ENCODE data around the gene EGFR.

EGFR gene

GRCh38 chr7:55171157-55171556 lies 152.3 kb downstream of the EGFR start:
- H3K9ac ChIP-seq (ENCODE audit: low read length), result no peak overlapping the region
- H3K4me1 ChIP-seq (ENCODE audit: control insufficient read depth, insufficient read depth, low read length), result no peaks in the 10 kb centered on the region
- no peaks in the 10 kb centered on the region for H3K27me3 ChIP-seq (ENCODE audit: control insufficient read depth, insufficient read depth, low read length)
- no peaks in the 10 kb centered on the region for H3K9me3 ChIP-seq (ENCODE audit: control insufficient read depth, low read length)
- H3K36me3 ChIP-seq (ENCODE audit: control insufficient read depth, insufficient read depth, low read length), result no peaks in the 10 kb centered on the region
- no peak overlapping the region for H3K4me3 ChIP-seq (ENCODE audit: low read length)

DNA sequence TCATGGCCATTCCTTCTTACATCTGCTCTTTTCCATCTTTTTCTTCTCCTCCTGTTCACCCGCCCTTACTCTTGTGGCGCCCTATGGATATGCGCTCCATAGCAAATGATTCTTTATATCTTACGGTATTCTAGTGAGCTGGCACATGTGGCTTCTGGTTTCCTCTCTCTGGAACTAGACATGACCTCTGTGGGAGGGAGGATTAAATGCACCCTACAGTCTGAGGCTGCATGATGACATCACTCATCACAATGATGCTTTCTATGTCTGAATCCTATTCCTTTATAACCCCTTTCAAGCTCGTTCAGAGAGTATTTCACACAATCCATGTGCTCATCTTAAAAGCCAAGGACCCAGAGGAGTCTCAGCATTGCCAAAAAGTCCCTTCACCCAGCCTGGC lies 153.3 kb downstream of the EGFR start:
- Histone ChIP-seq H3K4me1 (ENCODE audit: control insufficient read depth, insufficient read depth, low read length) (no peaks in the 10 kb centered on the region), H3K9ac (ENCODE audit: low read length) (no peak overlapping the region), H3K4me3 (ENCODE audit: low read length) (no peak overlapping the region), H3K9me3 (ENCODE audit: control insufficient read depth, low read length) (no peaks in the 10 kb centered on the region), H3K27me3 (ENCODE audit: control insufficient read depth, insufficient read depth, low read length) (no peaks in the 10 kb centered on the region), H3K36me3 (ENCODE audit: control insufficient read depth, insufficient read depth, low read length) (no peaks in the 10 kb centered on the region)

DNA sequence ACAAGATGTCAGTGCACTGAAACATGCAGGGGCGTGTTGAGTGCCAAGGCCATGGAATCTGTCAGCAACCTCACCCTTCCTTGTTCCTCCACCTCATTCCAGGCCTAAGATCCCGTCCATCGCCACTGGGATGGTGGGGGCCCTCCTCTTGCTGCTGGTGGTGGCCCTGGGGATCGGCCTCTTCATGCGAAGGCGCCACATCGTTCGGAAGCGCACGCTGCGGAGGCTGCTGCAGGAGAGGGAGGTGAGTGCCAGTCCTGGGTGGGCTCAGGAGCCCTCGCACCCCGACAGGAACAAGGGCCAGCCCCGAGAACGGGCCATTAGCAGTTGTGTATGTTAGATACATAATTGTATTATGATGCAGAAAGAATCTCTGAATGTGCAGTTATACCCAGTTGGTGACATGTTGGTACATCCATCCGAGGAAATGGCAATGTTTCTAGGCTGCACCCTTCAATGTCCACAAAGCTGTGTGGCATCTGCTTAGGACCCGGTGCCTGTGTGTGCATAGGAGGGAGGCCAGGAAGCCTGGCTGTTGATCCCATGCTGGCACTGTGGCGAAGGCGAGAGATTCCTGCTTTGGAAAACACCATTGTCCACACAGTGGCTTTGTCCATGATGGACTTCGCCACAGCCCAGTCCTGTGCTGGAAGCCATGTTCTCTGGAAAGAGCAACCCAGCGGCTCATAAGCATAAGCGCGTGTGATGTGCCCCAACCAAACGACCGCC lies 154.2 kb downstream of the EGFR start:
- Histone ChIP-seq H3K27me3 (ENCODE audit: control insufficient read depth, insufficient read depth, low read length) (no peaks in the 10 kb centered on the region), H3K9ac (ENCODE audit: low read length) (no peak overlapping the region), H3K4me1 (ENCODE audit: control insufficient read depth, insufficient read depth, low read length) (peaks cover 6% of the 10 kb centered on the region), H3K9me3 (ENCODE audit: control insufficient read depth, low read length) (no peaks in the 10 kb centered on the region), H3K36me3 (ENCODE audit: control insufficient read depth, insufficient read depth, low read length) (no peaks in the 10 kb centered on the region), H3K4me3 (ENCODE audit: low read length) (no peak overlapping the region)

- no peaks in the 10 kb centered on the region for H3K36me3 ChIP-seq (ENCODE audit: control insufficient read depth, insufficient read depth, low read length)
- H3K9ac ChIP-seq (ENCODE audit: low read length), result no peak overlapping the region
- no peak overlapping the region for H3K4me3 ChIP-seq (ENCODE audit: low read length)
- peaks cover 11% of the 10 kb centered on the region for H3K4me1 ChIP-seq (ENCODE audit: control insufficient read depth, insufficient read depth, low read length)
- no peaks in the 10 kb centered on the region for H3K27me3 ChIP-seq (ENCODE audit: control insufficient read depth, insufficient read depth, low read length)
- no peaks in the 10 kb centered on the region for H3K9me3 ChIP-seq (ENCODE audit: control insufficient read depth, low read length)
Measured at GRCh38 chr7:55173671-55174070, 154.9 kb downstream of the EGFR start.

GRCh38 chr7:55174456-55174855 lies 155.6 kb downstream of the EGFR start:
- no peaks in the 10 kb centered on the region for H3K9me3 ChIP-seq (ENCODE audit: control insufficient read depth, low read length)
- no peaks in the 10 kb centered on the region for H3K27me3 ChIP-seq (ENCODE audit: control insufficient read depth, insufficient read depth, low read length)
- H3K9ac ChIP-seq (ENCODE audit: low read length), result no peak overlapping the region
- H3K4me3 ChIP-seq (ENCODE audit: low read length), result no peak overlapping the region
- H3K36me3 ChIP-seq (ENCODE audit: control insufficient read depth, insufficient read depth, low read length), result no peaks in the 10 kb centered on the region
- H3K4me1 ChIP-seq (ENCODE audit: control insufficient read depth, insufficient read depth, low read length), result peaks cover 17% of the 10 kb centered on the region

- Histone ChIP-seq H3K27me3 (ENCODE audit: control insufficient read depth, insufficient read depth, low read length) (no peaks in the 10 kb centered on the region), H3K4me3 (ENCODE audit: low read length) (no peak overlapping the region), H3K4me1 (ENCODE audit: control insufficient read depth, insufficient read depth, low read length) (peaks cover 18% of the 10 kb centered on the region), H3K9me3 (ENCODE audit: control insufficient read depth, low read length) (no peaks in the 10 kb centered on the region), H3K36me3 (ENCODE audit: control insufficient read depth, insufficient read depth, low read length) (no peaks in the 10 kb centered on the region), H3K9ac (ENCODE audit: low read length) (no peak overlapping the region)
Measured at GRCh38 chr7:55174856-55175255, 156.0 kb downstream of the EGFR start.

- no peaks in the 10 kb centered on the region for H3K27me3 ChIP-seq (ENCODE audit: control insufficient read depth, insufficient read depth, low read length)
- no peaks in the 10 kb centered on the region for H3K9me3 ChIP-seq (ENCODE audit: control insufficient read depth, low read length)
- no peaks in the 10 kb centered on the region for H3K36me3 ChIP-seq (ENCODE audit: control insufficient read depth, insufficient read depth, low read length)
- no peak overlapping the region for H3K4me3 ChIP-seq (ENCODE audit: low read length)
- H3K4me1 ChIP-seq (ENCODE audit: control insufficient read depth, insufficient read depth, low read length), result peaks cover 31% of the 10 kb centered on the region
- no peak overlapping the region for H3K9ac ChIP-seq (ENCODE audit: low read length)
Measured at GRCh38 chr7:55177068-55177530, 158.3 kb downstream of the EGFR start.

- H3K36me3 ChIP-seq (ENCODE audit: control insufficient read depth, insufficient read depth, low read length), result no peaks in the 10 kb centered on the region
- no peak overlapping the region for H3K4me3 ChIP-seq (ENCODE audit: low read length)
- H3K9me3 ChIP-seq (ENCODE audit: control insufficient read depth, low read length), result no peaks in the 10 kb centered on the region
- peaks cover 31% of the 10 kb centered on the region for H3K4me1 ChIP-seq (ENCODE audit: control insufficient read depth, insufficient read depth, low read length)
- H3K9ac ChIP-seq (ENCODE audit: low read length), result no peak overlapping the region
- no peaks in the 10 kb centered on the region for H3K27me3 ChIP-seq (ENCODE audit: control insufficient read depth, insufficient read depth, low read length)
Measured at GRCh38 chr7:55177589-55178261, 158.9 kb downstream of the EGFR start.

DNA sequence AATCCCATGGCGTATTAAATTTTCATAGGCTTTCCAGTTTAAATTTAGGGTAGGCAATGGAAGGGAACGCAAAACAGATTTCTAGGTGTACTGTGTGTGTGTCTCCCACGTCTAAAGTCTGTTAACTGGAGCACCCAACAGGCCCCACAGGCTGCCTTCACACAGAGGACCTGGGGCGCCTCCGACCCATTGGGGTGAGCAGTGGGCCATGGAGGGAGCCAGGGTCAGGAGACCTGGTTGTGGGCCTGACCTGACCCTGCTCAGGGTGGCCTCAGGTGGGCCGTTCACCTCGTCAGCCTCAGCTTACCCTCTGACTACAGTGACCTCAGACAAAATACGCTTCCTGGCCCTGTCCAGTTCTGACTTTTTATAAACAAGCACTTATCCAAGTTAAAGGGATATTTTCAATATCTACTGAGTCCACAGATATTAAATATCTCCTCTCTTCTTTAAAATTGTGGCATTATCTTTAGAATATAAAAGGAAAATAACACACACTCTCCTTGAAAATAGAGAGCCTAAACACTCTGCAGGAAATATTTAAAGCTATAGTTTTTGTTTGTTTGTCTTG lies 159.6 kb downstream of the EGFR start:
- peaks cover 31% of the 10 kb centered on the region for H3K4me1 ChIP-seq (ENCODE audit: control insufficient read depth, insufficient read depth, low read length)
- no peak overlapping the region for H3K9ac ChIP-seq (ENCODE audit: low read length)

DNA sequence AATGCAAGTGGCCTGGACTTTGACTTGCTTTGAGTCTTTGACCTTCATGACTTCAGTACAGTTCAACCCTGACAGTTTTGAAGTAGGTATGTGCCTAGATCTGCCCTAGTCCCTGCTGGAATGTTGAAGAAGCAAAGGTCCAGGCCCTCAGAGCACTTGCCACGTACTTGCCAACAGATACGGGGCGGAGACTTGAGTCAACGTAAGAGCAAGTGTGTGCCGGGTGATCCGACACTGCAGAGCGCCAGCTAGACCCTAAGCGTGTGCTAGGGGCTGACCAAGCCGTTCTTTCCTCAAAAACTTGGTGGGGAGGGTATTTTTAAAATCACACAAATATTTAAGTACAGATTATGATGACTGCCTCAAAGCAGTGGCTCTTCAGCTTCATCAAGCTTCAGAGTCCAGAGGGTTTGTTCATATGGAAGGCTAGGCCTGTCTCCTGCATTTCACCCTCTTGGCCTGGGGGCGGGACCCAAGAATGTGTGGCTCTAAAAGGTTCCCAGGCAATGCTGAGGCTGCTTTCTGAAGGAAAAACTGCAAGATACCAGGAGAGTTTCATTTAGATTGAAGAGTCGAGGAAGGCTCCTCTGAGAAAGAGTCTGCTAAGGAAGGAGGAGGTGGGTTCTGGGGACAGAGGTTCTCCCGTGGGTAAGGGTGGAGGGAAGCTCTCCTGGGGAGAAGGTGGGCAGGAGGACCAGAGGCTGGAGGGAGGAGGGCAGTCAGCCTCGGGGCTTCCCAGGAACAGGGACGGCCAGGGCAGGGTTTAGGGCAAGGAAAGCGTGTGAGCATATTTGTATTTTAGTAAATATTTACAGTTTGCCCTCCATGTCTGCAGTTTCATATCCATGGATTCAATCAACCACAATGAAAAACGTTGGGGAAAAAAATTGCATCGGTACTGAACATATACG lies 160.3 kb downstream of the EGFR start:
- Histone ChIP-seq H3K9ac (ENCODE audit: low read length) (no peak overlapping the region), H3K4me3 (ENCODE audit: low read length) (no peak overlapping the region), H3K9me3 (ENCODE audit: control insufficient read depth, low read length) (no peaks in the 10 kb centered on the region), H3K27me3 (ENCODE audit: control insufficient read depth, insufficient read depth, low read length) (no peaks in the 10 kb centered on the region), H3K36me3 (ENCODE audit: control insufficient read depth, insufficient read depth, low read length) (no peaks in the 10 kb centered on the region), H3K4me1 (ENCODE audit: control insufficient read depth, insufficient read depth, low read length) (peaks cover 31% of the 10 kb centered on the region)

More for the DNA sequence above, 159.6 kb downstream of the EGFR start:
- Histone ChIP-seq H3K9me3 (ENCODE audit: control insufficient read depth, low read length) (no peaks in the 10 kb centered on the region), H3K36me3 (ENCODE audit: control insufficient read depth, insufficient read depth, low read length) (no peaks in the 10 kb centered on the region), H3K4me3 (ENCODE audit: low read length) (no peak overlapping the region), H3K27me3 (ENCODE audit: control insufficient read depth, insufficient read depth, low read length) (no peaks in the 10 kb centered on the region)

DNA sequence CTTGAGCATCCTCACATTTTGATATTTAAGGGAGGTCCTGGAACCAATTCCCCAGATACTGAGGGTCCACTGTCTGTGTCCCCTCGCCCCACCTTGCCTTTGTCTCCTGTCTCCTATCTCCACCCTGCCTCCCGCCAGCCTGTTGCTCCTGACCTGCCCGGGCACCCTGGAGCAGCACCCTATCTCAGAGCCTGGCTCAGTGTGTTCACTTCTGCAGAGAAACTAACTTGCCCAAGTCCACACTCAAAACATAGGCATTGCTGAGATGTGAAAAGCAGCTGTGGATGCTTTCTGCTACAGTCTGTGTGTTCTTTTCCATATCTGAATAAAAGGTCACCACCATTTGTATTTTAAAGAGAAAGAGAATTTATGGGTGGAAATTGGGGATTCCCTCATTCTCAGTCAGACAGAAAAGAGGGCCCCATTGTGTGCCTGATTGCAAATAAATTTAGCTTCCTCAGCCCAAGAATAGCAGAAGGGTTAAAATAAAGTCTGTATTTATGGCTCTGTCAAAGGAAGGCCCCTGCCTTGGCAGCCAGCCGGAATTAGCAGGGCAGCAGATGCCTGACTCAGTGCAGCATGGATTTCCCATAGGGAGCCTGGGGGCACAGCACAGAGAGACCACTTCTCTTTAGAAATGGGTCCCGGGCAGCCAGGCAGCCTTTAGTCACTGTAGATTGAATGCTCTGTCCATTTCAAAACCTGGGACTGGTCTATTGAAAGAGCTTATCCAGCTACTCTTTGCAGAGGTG lies 161.3 kb downstream of the EGFR start:
- peaks cover 31% of the 10 kb centered on the region for H3K4me1 ChIP-seq (ENCODE audit: control insufficient read depth, insufficient read depth, low read length)
- H3K4me3 ChIP-seq (ENCODE audit: low read length), result no peak overlapping the region
- no peaks in the 10 kb centered on the region for H3K36me3 ChIP-seq (ENCODE audit: control insufficient read depth, insufficient read depth, low read length)
- H3K27me3 ChIP-seq (ENCODE audit: control insufficient read depth, insufficient read depth, low read length), result no peaks in the 10 kb centered on the region
- no peak overlapping the region for H3K9ac ChIP-seq (ENCODE audit: low read length)
- no peaks in the 10 kb centered on the region for H3K9me3 ChIP-seq (ENCODE audit: control insufficient read depth, low read length)

Data from mucosa of stomach (tissue), 1 donor.